Colon (tissue), 2 donors: ENCODE results near the gene SCGB1D4.
"Not testable (repeated sequence)": the region's sequence is repeated elsewhere in the genome, so short reads cannot be mapped to it uniquely, and the experiment has no call there.

Experiments used
- FAIRE-seq: peaks from 2 replicates; lab custom pipeline; 2012; peaks lifted over from hg19 to GRCh38; lab: Jason Lieb, UNC
- donor health status: control.
- donor health status: control.

The SCGB1D4 gene, protein sequence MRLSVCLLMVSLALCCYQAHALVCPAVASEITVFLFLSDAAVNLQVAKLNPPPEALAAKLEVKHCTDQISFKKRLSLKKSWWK

DNA sequence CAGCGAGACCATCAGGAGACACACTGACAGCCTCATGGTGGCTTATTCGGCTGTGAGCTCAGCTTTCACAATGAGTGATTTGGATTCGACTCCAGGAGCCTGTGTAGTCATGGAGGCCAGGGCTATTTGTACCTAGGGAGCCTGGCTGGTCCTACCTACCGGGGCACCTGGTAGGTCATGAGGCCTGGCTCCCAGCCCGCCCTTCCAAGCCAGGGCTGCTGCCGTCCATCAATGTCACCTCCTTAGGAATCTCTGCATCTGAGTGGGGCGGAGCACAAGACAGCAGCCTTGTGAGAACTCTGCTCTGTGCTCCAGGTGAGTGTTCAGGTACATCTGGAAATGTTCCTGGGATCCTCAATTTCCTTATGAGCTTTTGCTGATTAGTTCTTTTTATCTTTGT is at the start of gene SCGB1D4:
Gene SCGB1D4 (minus strand): TSS at position 101 of the 400 bp plus-strand sequence. CDS start 65 bp downstream, at position 36.
- FAIRE-seq: no peak

DNA sequence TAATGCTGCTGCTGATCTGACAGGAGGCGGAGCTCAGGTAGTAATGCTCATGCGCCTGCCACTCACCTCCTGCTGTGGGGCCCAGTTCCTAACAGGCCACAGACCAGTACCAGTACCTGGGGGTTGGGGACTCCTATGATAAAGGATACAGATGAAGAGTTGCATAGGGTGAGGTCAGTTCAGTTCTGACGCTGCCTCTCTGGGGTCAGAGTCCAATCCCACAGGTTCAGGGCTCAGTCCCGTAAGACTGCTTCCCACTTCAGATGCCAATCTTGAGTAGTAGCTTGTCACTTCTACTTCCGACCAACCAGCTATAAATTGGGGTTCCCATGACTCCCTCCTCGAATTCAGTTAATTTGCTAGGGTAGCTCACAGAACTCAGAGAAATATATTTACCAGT is 47.0 kb upstream of the SCGB1D4 start:
- FAIRE-seq: no peak

DNA sequence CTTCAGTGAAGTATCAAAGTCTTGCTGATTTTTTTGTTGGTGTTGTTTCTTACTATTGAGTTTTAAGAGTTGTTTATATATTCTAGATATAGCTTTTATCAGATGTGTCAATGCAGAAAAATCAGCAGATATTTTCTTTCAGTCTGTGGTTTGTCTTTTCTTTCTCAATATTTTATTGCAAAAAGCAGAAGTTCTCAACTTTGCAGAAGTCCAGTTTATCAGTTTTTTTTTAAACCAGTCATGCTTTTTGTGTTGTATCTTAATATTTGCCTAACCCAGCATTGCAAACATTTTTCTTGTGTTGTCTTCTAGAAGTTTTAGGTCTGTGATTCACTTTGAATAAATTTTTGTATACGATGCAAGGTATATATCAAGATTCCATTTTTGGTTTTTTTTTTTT is 45.3 kb upstream of the SCGB1D4 start:
- no peak for FAIRE-seq

DNA sequence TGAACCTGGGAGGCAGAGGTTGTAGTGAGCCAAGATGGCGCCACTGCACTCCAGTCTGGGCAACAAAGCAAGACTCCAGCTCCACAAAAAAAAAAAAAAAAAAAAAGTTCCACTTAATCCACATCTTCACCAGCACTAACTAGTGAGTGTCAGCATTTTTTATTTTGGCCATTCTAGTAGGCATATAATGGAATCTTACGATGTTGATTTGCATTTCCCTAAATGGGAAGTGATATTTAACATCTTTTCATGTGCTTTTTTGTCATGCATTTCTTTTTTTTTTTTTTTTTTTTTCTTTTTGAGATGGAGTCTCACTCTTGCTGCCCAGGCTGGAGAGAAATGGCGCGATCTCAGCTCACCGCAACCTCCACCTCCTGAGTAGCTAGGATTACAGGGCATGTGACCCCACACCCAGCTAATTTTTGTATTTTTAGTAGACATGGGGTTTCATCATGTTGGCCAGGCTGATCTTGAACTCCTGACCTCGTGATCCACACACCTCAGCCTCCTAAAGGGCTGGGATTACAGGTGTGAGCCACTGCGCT is 44.8 kb upstream of the SCGB1D4 start:
- FAIRE-seq: not testable (repeated sequence)

DNA sequence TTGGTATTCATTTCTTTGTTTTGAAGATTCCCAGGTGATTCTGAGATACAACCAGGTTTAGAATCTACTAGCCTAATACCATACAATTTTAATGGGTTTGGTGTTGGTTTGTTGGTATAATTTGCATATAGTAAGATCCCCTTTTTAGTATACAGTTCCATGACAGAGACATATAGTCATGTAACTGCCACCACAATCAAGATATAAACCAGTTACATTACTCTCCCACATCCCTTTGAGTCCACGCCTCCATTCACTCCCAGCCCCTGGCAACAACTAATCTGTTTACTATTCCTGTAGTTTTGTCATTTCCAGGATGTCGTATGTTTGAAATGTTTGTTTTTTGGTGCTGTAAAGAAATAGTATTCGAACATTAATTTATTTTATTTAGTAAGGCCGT is 42.7 kb upstream of the SCGB1D4 start:
- no peak for FAIRE-seq

DNA sequence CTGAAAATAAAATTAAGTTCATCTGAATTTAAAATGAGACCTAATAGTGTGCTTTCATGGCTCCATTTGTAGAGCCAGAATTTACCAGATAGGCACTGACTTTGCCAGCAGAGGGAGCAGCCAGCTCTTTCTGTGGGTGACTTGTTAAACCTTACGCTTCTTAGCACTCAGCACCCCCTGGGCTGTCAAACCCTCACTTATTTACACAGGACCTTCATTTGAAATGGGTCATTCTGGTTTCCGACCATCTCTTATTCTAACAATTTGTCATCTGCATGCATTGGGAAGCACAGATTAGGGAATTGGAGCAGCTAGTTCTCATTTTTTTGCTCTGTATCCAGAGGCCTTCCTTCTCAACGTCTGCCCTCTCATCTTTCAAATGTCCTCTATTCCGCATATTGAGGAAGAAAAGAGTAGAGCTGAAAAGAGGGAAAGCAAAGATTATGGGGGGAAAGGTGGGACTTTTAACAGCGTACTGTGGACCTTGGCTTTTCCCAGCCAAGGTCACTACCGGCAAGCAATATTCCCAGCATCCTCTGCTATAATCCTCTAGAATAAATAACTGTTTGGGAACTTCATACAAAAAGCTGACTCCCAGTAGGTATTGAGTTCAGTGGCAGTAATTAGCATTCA is 41.5 kb upstream of the SCGB1D4 start:
- no peak for FAIRE-seq

DNA sequence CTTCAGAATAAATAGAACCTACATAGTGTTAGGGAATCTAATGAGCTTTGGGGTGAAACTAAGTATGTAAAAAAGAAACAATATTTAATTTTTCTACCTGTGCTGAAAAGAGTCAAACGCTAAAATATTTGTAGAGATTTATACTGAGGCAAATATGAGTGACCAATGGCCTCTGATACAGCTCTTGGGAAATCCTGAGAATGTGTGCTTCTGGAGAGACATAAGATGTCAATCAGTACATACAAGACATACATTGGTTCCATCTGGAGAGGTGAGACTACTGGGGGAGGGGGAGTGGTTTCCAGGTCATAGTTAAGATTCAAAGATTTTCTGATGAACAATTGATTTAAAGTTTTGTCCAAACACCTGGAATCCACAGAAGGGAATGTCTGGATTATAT is 39.3 kb upstream of the SCGB1D4 start:
- no peak for FAIRE-seq

DNA sequence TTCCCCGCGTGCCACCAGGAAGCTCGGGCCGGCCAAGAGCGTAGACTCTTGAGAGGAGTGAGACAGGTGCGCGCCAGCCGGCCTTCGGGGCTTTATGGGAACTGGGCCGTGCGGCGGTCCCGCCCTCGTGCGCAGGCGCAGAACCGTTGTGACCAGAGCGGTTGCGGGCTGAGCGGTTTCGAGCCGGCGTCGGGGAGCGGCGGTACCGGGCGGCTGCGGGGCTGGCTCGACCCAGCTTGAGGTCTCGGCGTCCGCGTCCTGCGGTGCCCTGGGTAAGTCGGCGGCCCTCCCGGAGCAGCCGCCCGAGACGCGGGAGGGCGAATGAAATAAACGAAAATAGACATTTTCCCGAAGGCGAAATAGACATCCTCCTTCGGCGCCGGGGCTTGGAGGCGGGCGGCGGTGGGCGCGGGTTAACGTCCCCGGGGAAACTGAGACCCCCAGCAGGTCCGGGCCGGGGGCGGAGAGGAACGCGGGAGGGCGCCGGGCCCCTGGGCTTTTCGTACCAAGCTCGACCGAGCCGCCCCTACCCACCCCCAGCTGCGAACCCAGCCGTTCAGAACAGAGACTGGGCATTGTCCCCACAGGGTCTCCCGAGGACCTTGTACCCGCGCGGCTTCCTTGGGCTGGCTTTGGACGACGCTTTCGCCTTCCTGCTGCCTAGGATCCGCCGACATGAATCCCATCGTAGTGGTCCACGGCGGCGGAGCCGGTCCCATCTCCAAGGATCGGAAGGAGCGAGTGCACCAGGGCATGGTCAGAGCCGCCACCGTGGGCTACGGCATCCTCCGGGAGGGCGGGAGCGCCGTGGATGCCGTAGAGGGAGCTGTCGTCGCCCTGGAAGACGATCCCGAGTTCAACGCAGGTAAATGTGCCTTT is 38.7 kb upstream of the SCGB1D4 start, which contains the start of gene ASRGL1:
Gene ASRGL1 (plus strand): TSS at position 146 of the 879 bp plus-strand sequence. CDS start 530 bp downstream, at position 676.
- FAIRE-seq: no peak

DNA sequence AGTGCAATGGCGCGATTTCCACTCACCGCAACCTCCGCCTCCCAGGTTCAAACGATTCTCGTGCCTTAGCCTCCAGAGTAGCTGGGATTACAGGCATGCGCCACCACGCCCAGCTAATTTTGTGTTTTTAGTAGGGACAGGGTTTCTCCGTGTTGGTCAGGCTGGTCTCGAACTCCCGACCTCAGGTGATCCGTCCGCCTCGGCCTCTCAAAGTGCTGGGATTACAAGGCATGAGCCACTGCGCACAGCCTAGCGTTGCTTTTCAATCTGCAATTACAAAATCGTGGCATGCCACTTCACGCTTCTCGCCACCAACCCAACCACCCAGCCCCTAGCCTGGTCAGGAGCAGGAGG is 38.1 kb upstream of the SCGB1D4 start:
- not testable (repeated sequence) for FAIRE-seq

DNA sequence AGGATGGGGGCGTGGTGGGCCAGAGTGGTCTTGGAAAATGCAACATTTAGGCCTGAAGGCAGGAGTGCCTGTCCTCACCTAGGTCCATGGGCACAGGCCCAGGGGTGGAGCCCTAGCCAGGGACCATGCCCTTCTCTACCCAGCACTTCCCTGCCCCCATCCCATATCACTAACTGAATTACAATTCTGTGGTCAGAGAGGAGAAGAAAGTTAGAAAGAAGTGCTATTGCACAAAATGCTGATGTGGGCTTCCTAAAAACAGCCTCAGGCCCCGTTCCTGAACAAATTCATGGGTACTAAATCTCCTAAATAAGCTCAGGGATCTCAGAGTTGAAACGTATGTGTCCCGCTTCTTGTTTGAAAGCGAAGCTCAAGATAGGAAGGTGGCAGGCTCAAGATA is 34.9 kb upstream of the SCGB1D4 start:
- FAIRE-seq: no peak

DNA sequence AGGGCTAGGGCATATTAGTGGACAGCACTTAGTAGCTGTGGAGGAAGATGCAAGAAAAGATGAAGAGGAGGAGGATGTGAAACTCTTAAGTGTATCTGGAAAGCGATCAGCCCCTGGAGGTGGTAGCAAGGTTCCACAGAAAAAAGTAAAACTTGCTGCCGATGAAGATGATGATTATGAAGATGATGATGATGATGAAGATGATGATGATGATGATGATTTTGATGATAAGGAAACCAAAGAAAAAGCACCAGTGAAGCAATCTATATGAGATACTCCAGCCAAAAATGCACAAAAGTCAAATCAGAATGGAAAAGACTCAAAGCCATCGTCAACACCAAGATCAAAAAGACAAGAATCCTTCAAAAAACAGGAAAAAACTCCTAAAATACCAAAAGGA is 32.4 kb upstream of the SCGB1D4 start:
- not testable (repeated sequence) for FAIRE-seq

DNA sequence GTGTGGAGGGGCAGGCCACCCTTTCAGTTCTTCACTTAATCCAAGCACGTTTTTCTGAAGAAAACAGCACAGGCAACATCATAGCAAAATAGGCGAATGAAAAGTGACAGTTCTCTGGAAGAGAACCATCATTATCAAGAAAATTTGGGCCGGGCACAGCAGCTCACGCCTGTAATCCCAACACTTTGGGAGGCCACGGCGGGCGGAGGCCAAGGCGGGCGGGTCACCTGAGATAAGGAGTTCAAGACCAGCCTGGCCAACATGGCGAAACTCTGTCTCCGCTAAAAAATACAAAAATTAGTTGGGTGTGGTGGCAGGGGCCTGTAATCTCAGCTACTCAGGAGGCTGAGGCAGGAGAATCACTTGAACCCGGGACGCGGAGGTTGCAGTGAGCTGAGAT is 28.7 kb upstream of the SCGB1D4 start:
- not testable (repeated sequence) for FAIRE-seq

DNA sequence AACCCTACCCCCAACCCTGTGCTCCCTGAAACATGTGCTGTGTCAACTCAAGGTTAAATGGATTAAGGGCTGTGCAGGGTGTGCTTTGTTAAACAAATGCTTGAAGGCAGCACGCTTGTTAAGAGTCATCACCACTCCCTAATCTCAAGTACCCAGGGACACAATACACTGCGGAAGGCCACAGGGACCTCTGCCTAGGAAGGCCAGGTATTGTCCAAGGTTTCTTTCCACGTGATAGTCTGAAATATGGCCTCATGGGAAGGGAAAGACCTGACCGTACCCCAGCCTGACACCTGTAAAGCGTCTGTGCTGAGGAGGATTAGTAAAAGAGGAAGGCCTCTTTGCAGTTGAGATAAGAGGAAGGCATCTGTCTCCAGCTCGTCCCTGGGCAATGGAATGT is 27.8 kb upstream of the SCGB1D4 start:
- not testable (repeated sequence) for FAIRE-seq

DNA sequence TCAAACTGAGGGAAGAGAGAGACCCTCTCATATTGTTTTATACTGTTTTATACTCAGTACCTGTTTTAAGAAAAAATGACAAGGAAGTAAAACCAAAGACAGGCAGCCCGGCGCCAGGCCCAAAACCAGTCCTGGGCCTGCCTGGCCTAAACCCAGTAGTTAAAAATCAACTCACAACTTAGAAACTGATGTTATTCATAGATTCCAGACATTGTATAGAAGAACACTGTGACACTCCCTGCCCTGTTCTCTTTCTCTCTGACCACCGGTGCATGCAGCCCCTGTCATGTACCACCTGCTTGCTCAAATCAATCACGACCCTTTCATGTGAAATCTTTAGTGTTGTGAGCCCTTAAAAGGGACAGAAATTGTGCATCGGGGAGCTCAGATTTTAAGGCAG is 26.9 kb upstream of the SCGB1D4 start:
- not testable (repeated sequence) for FAIRE-seq

DNA sequence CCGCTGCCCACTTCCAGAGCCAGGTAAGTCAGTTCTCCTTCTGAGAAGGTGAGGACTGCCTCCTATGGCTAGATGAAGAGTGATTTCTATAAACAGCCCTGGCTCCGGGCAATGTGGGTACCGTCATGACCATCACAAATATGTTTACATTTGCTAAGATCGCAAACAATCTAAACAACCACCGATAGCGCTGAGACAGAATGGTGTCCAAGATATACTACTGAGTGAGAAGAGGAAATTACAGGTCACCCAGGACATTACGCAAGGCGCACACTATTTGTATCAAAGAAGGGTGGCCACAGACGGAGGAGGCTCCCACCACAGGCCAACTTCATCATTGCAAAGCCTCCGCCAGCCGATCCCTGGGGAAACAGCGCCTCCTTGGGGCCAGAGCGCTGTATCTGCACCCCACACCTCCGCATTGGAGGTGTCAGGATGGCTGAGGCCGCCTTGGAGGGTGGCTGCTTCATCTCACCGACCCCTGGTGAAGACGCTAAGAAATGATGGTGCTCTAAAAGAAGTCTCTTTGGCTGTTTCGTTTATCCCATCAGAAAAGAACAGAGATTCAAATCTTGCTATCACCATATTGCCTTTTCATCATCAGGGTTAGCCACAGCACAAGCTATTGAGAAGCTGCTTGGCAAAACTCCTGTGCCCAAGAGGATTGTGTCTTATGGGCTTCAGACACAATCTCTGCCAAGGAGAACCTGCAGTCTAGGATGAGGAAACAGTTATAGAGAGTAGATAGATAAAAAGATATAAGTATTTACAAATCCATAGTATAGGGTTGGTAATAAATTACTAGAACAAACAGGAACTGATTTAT is 26.1 kb upstream of the SCGB1D4 start:
- FAIRE-seq: no peak

DNA sequence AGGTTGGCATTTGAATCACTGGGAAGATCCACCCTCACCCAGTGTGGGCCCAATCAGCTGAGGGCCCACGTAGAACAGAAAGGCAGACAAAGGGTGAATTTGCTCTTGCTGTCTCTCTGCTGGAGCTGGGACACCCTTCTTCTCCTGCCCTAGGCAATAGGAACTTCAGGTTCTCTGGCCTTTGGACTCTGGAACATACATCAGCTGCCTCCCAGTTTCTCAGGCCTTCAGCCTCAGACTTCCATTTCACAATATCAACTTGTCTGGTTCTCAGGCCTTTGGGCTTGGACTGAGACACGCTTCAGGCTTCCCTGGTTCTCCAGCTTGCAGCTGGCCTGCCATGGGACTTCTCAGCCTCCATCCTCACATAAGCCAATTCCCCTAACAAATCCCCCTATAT is 23.6 kb upstream of the SCGB1D4 start:
- no peak for FAIRE-seq

DNA sequence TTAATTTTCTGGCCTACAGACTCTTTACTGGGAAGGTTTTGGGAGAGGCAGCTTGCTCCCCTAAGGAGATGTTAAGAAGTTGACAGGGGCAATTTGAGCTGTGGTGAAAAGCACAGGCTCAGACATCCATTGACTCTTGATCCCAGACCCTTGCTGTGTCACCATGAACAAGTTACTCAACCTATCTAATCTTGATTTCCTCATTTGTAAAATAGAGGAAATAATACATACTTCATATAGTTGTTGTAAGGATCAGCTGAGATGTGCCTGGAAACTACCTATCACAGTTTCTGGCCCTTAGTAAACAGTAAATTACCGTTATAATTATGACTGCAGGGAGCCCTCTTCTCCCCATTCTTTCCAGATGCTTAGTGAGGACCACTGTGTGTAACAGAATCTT is 16.6 kb upstream of the SCGB1D4 start:
- no peak for FAIRE-seq

DNA sequence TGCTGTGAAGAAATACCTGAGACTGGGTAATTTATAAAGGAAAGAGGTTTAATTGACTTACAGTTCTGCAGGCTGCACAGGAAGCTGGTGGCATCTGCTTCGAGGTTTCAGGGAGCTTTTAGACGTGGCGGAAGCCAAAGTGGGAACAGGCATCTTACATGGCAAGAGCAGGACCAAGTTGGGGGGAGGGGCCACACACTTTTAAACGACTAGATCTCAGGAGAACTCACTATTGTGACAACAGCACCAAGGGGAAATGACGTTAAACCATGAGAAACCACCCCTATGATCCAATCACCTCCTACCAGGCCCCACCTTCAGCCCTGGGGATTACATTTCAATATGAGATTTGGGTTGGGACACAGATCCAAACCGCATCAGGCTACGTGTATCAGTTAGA is 11.1 kb upstream of the SCGB1D4 start:
- FAIRE-seq: no peak

DNA sequence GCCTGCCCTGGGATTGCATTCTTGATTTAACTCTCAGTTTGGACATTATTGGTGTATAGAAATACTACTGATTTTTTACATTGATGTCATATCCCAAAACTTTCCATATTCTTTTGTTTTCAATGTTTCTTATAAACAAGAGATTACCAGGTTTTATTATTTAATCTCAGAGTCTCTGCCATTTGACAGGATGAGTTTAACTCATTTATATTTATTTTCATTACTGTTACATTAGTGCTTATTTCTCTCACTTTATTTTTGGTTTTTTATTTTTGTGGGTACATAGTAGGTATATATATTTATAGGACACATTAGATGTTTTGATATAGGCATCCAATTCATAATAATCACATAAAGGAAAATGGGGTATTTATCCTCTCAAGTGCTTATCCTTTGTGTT is 9.1 kb upstream of the SCGB1D4 start:
- FAIRE-seq: no peak

DNA sequence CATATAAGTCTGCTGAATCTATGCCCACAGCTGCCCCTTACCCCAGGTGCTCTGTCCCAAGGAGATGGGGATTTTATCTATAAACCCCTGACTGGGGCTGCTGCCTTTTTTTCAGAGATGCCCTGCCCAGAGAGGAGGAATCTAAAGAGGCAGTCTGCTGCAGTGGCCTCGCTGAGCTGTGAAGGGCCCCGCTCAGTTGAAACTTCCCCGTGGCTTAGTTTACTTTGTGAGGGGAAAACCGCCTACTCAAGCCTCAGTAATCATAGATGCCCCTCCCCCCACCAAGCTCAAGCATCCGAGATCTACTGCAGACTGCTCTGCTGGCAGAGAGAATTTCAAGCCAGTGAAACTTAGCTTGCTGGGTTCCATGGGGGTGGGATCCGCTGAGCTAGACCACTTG is 7.4 kb upstream of the SCGB1D4 start:
- no peak for FAIRE-seq

DNA sequence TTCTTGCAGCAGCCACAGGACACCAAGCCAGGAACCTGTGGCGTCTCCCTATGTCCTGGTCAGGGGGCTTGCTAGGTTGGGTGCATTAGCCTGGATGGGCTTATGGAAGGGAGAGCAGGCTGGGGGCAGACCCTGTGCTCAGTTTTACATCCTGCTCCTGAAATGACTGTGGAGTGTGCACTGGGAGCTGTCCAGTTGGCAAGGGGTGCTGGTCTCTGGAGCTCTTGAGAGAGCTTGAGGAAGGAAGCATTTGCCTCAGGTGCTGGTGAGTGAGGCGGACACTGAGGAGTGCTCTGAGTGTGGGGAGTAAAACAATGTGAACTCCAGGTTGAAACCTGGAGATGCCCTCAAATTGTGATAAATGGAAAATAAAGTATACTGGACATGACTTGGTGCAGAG is 3.4 kb downstream of the SCGB1D4 start:
- FAIRE-seq: no peak

DNA sequence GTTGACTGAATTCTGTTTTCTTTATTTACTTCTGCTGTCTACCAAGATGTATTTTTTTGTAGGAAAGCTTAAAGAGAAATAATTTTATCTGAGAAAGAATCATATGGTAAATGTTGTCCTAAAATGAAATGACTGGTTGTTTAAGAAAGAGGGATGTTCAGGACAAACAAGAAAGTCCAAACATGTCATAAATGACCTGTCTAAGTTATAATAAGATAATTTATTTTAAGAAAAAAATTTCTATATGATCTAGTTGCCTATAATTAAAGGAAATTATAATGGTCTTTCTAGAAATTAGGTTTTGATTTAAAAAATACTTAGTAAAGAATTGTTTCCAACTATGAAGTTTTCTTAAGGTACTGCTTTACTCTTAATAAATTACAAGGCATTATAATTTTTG is 18.4 kb downstream of the SCGB1D4 start:
- FAIRE-seq: peak; percentile 21
